Posterior vena cava (tissue), 2 donors: Measurements from ENCODE around the gene ENPP3. TPM values are rescaled to one million over a fixed set of nuclear protein-coding genes. Genes with fewer than 3 reads are reported as not detected.

Experiments
- DNase-seq: peaks from one replicate; pipeline ENCODE4 v3.0.0-alpha.2; 2020; ENCODE audit warnings: low spot score
- intact Hi-C, 2 donors: fragments of 100-400 bp; cut with DNase I; formaldehyde crosslinking; loops; one replicate each; pipeline versions ENCODE4 v1.14.1 to v1.14.2; 2022 to 2023
- total RNA-seq, 2 donors: library from RNA; stranded (reverse); fragmentation: NEBNext Ultra II Directional; extraction: Animal tissue kit (Norgen Biotek cat#: 25700); gene quantifications; one replicate each; pipeline ENCODE4 v1.2.1, GENCODE V29; 2021
- donor health status: DM: yes; HTN: yes; CAD: no.
- donor health status: DM: yes; HTN: yes; CAD: no.

Gene ENPP3
- total RNA-seq, 2 donors from 2014 or later: 0.48 to 0.56 TPM

- intact Hi-C loops: no loop called here
- no peak for DNase-seq
Observed at GRCh38 chr6:131640576-131640975, 3.5 kb downstream of the ENPP3 start.

- intact Hi-C loops: no loop called here
- DNase-seq: no peak
Observed at GRCh38 chr6:131641554-131641953, 4.5 kb downstream of the ENPP3 start.

GRCh38 chr6:131642565-131642964 is 5.5 kb downstream of the ENPP3 start:
- intact Hi-C loops: no loop called here
- DNase-seq: no peak

GRCh38 chr6:131642987-131643611 is 6.0 kb downstream of the ENPP3 start:
- intact Hi-C loops: no loop called here
- no peak for DNase-seq

GRCh38 chr6:131643855-131644460 is 6.9 kb downstream of the ENPP3 start:
- intact Hi-C loops: no loop called here
- DNase-seq: no peak

GRCh38 chr6:131644921-131645320 is 7.8 kb downstream of the ENPP3 start:
- no peak for DNase-seq
- intact Hi-C loops: no loop called here

- intact Hi-C loops: no loop called here
- DNase-seq: no peak
Observed at GRCh38 chr6:131645846-131646245, 8.7 kb downstream of the ENPP3 start.

GRCh38 chr6:131646249-131646670 is 9.2 kb downstream of the ENPP3 start:
- intact Hi-C loops: no loop called here
- DNase-seq: no peak

- DNase-seq: no peak
- intact Hi-C loops: no loop called here
Observed at GRCh38 chr6:131651782-131652181, 14.7 kb downstream of the ENPP3 start.

GRCh38 chr6:131652472-131652871 is 15.4 kb downstream of the ENPP3 start:
- intact Hi-C loops: no loop called here
- DNase-seq: no peak

- intact Hi-C loops: no loop called here
Observed at GRCh38 chr6:131654326-131654725, 17.2 kb downstream of the ENPP3 start.

GRCh38 chr6:131655387-131655786 is 18.3 kb downstream of the ENPP3 start:
- intact Hi-C loops: no loop called here

More at GRCh38 chr6:131654326-131654725, 17.2 kb downstream of the ENPP3 start:
- DNase-seq: no peak

GRCh38 chr6:131655951-131656350 is 18.8 kb downstream of the ENPP3 start:
- no peak for DNase-seq
- intact Hi-C loops: no loop called here

More at GRCh38 chr6:131655387-131655786, 18.3 kb downstream of the ENPP3 start:
- DNase-seq: no peak

GRCh38 chr6:131656667-131657066 is 19.6 kb downstream of the ENPP3 start:
- DNase-seq: no peak
- intact Hi-C loops: no loop called here

- DNase-seq: no peak
- intact Hi-C loops: no loop called here
Observed at GRCh38 chr6:131657222-131657621, 20.1 kb downstream of the ENPP3 start.

- intact Hi-C loops: no loop called here
Observed at GRCh38 chr6:131657630-131658111, 20.6 kb downstream of the ENPP3 start.

GRCh38 chr6:131658287-131658686 is 21.2 kb downstream of the ENPP3 start:
- no peak for DNase-seq
- intact Hi-C loops: no loop called here

More at GRCh38 chr6:131657630-131658111, 20.6 kb downstream of the ENPP3 start:
- DNase-seq: no peak

- DNase-seq: no peak
- intact Hi-C loops: no loop called here
Observed at GRCh38 chr6:131660195-131660594, 23.1 kb downstream of the ENPP3 start.

- intact Hi-C loops: no loop called here
- DNase-seq: no peak
Observed at GRCh38 chr6:131663578-131664165, 26.6 kb downstream of the ENPP3 start.

- intact Hi-C loops: no loop called here
- DNase-seq: no peak
Observed at GRCh38 chr6:131669891-131670290, 32.8 kb downstream of the ENPP3 start.

GRCh38 chr6:131673184-131673583 is 36.1 kb downstream of the ENPP3 start:
- intact Hi-C loops: no loop called here
- no peak for DNase-seq
